CD14-positive monocyte (primary cell): ENCODE data around the gene SOCS2. TPM values are rescaled to one million over a fixed set of nuclear protein-coding genes. Genes with fewer than 3 reads are reported as not detected.

Source experiments
- DNase-seq, 3 donors: peaks; one replicate each; pipeline ENCODE4 v3.0.0-alpha.2; 2011 to 2022
- H2AFZ ChIP-seq: 2 replicates; pipeline ENCODE4 v1.6.0; 2012; ENCODE audit warnings: mild to moderate bottlenecking, low read depth, low read length, inconsistent platforms; ENCODE audit not compliant: insufficient read depth, poor library complexity, severe bottlenecking
- H3K27ac ChIP-seq, 2 donors: 1 replicate in 1 of 2; 2 replicates in 1 of 2; pipeline ENCODE4 v1.5.1; 2012 to 2013; ENCODE audit warnings: low read length in 2 of 2, control low read depth in 1 of 2, inconsistent platforms in 1 of 2, low read depth in 1 of 2, mild to moderate bottlenecking in 1 of 2
- H3K27me3 ChIP-seq, 2 donors: one replicate each; pipeline versions ENCODE4 v1.6.0 to v1.6.1; 2011 to 2013; ENCODE audit warnings: low read length in 2 of 2; ENCODE audit not compliant: control insufficient read depth in 2 of 2, insufficient read depth in 2 of 2
- H3K36me3 ChIP-seq, 2 donors: replicated peaks in 1 of 2; 1 replicate in 1 of 2; 2 replicates in 1 of 2; pipeline versions ENCODE4 v1.5.1 to v1.6.1; 2012 to 2013; ENCODE audit warnings: low read length in 2 of 2, control low read depth in 1 of 2, inconsistent platforms in 1 of 2, mild to moderate bottlenecking in 1 of 2; ENCODE audit not compliant: insufficient read depth in 2 of 2, control insufficient read depth in 1 of 2
- H3K4me1 ChIP-seq, 2 donors: 1 replicate in 1 of 2; 2 replicates in 1 of 2; pipeline versions ENCODE4 v1.5.1 to v1.6.1; 2012 to 2013; ENCODE audit warnings: low read length in 2 of 2, control low read depth in 1 of 2, inconsistent platforms in 1 of 2, mild to moderate bottlenecking in 1 of 2, moderate library complexity in 1 of 2; ENCODE audit not compliant: insufficient read depth in 2 of 2, control insufficient read depth in 1 of 2
- H3K4me2 ChIP-seq: replicated peaks from 2 replicates; pipeline ENCODE3; 2012; ENCODE audit warnings: low read length, moderate library complexity, mild to moderate bottlenecking; ENCODE audit not compliant: poor library complexity, severe bottlenecking; ENCODE audit errors: extremely low read depth
- H3K4me3 ChIP-seq, 3 experiments: fragments of 200-600 bp in 1 of 3; sonication (generic) in 1 of 3; replicated peaks in 1 of 3; 1 replicate in 2 of 3; 2 replicates in 1 of 3; pipeline ENCODE4 v1.5.1; 2011 to 2013; ENCODE audit warnings: low read length in 3 of 3, mild to moderate bottlenecking in 3 of 3, control low read depth in 2 of 3, low read depth in 2 of 3, inconsistent platforms in 1 of 3, moderate library complexity in 1 of 3
- H3K79me2 ChIP-seq: 2 replicates; pipeline ENCODE4 v1.6.0; 2012; ENCODE audit warnings: mild to moderate bottlenecking, control low read depth, inconsistent platforms, low read length, moderate library complexity; ENCODE audit not compliant: insufficient read depth
- H3K9ac ChIP-seq: 2 replicates; pipeline ENCODE4 v1.6.0; 2017; ENCODE audit warnings: low read length, mild to moderate bottlenecking; ENCODE audit not compliant: insufficient read depth, poor library complexity, severe bottlenecking
- H3K9me3 ChIP-seq, 2 donors: replicated peaks in 1 of 2; 1 replicate in 1 of 2; 2 replicates in 1 of 2; pipeline versions ENCODE4 v1.5.1 to v1.6.1; 2012 to 2013; ENCODE audit warnings: low read length in 2 of 2, control low read depth in 1 of 2; ENCODE audit not compliant: control insufficient read depth in 1 of 2, insufficient read depth in 1 of 2
- H4K20me1 ChIP-seq: 2 replicates; pipeline ENCODE4 v1.6.0; 2012; ENCODE audit warnings: mild to moderate bottlenecking, low read length, control low read depth, moderate library complexity; ENCODE audit not compliant: insufficient read depth
- H3K27ac Mint-ChIP-seq, 7 donors: one replicate each; pipeline ENCODE4 v1.8.0; 2020; ENCODE audit warnings: mild to moderate bottlenecking in 7 of 7, mixed read lengths in 7 of 7, moderate library complexity in 6 of 7, inconsistent platforms in 2 of 7
- H3K27me3 Mint-ChIP-seq, 3 donors: one replicate each; pipeline ENCODE4 v1.8.0; 2021 to 2022; ENCODE audit warnings: low read depth in 3 of 3, mild to moderate bottlenecking in 3 of 3, mixed read lengths in 3 of 3, moderate library complexity in 3 of 3, inconsistent platforms in 1 of 3
- H3K36me3 Mint-ChIP-seq, 2 donors: one replicate each; pipeline ENCODE4 v1.8.0; 2020; ENCODE audit warnings: mixed read lengths in 2 of 2, inconsistent platforms in 1 of 2, mild to moderate bottlenecking in 1 of 2
- H3K4me1 Mint-ChIP-seq: one replicate; pipeline ENCODE4 v1.8.0; 2020; ENCODE audit warnings: mild to moderate bottlenecking, mixed read lengths
- H3K4me3 Mint-ChIP-seq, 2 donors: one replicate each; pipeline ENCODE4 v1.8.0; 2020; ENCODE audit warnings: mild to moderate bottlenecking in 2 of 2, mixed read lengths in 2 of 2, moderate library complexity in 1 of 2
- H3K9me3 Mint-ChIP-seq, 7 donors: one replicate each; pipeline ENCODE4 v1.8.0; 2020 to 2022; ENCODE audit warnings: mixed read lengths in 7 of 7, mild to moderate bottlenecking in 6 of 7, moderate library complexity in 6 of 7, inconsistent platforms in 2 of 7
- WGBS: methylation state at CpG from one replicate; pipeline ENCODE4 v1.1.5; 2013; ENCODE audit warnings: missing lambda C conversion rate; ENCODE audit not compliant: insufficient coverage; 5-methylcytosine and 5-hydroxymethylcytosine counted together
- intact Hi-C, 2 donors: fragments of 100-400 bp; cut with micrococcal nuclease; formaldehyde crosslinking; loops; one replicate each; pipeline versions ENCODE4 v1.15.0 to v1.15.1; 2023
- polyA plus RNA-seq, 3 donors: library from polyadenylated mRNA; depleted of rRNA in 1 of 3; unstranded in 2 of 3; stranded (reverse) in 1 of 3; fragments of 300-500 nt in 2 of 3; fragments of >200 nt in 1 of 3; fragmentation: Illumina TruSeq in 2 of 3; gene quantifications; 1 replicate in 2 of 3; 2 replicates in 1 of 3; pipeline ENCODE4 v1.2.3, GENCODE V29; 2012 to 2021
- TF ChIP-seq, protein P1 (sequence below): fragments of 200-600 bp; IDR thresholded peaks from one replicate; pipeline ENCODE4 v1.8.0; 2022; ENCODE audit warnings: antibody characterized with exemption, mild to moderate bottlenecking

SOCS2 gene
- polyA plus RNA-seq, 3 donors: 0.18 to 0.91 (median 0.22) TPM

- no peaks in the 10 kb centered on the region for H3K4me1 ChIP-seq
- H3K4me1 Mint-ChIP-seq: peaks cover 3% of the 10 kb centered on the region
- H3K4me3 ChIP-seq: no peak overlapping the region
- intact Hi-C loops: no loop called here
- H3K4me3 Mint-ChIP-seq: no peak overlapping the region
- peaks cover 22 to 28% of the 10 kb centered on the region in 2 donors for H3K27me3 ChIP-seq
- peaks cover 0 to 2% (median 0%) of the 10 kb centered on the region in 7 donors for H3K9me3 Mint-ChIP-seq
- no peak overlapping the region for H3K27ac Mint-ChIP-seq
- WGBS: 98% methylated on average over 8 of the region's 8 CpGs
- DNase-seq: no peak
- no peaks in the 10 kb centered on the region for H4K20me1 ChIP-seq
- TF ChIP-seq, protein P1, sequence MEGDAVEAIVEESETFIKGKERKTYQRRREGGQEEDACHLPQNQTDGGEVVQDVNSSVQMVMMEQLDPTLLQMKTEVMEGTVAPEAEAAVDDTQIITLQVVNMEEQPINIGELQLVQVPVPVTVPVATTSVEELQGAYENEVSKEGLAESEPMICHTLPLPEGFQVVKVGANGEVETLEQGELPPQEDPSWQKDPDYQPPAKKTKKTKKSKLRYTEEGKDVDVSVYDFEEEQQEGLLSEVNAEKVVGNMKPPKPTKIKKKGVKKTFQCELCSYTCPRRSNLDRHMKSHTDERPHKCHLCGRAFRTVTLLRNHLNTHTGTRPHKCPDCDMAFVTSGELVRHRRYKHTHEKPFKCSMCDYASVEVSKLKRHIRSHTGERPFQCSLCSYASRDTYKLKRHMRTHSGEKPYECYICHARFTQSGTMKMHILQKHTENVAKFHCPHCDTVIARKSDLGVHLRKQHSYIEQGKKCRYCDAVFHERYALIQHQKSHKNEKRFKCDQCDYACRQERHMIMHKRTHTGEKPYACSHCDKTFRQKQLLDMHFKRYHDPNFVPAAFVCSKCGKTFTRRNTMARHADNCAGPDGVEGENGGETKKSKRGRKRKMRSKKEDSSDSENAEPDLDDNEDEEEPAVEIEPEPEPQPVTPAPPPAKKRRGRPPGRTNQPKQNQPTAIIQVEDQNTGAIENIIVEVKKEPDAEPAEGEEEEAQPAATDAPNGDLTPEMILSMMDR: no peak
- H3K36me3 Mint-ChIP-seq: no peaks in the 10 kb centered on the region
- H2AFZ ChIP-seq: no peak overlapping the region
- peaks cover 27 to 41% (median 32%) of the 10 kb centered on the region in 3 donors for H3K27me3 Mint-ChIP-seq
- no peak overlapping the region for H3K9ac ChIP-seq
- H3K9me3 ChIP-seq: no peaks in the 10 kb centered on the region
- H3K36me3 ChIP-seq: no peaks in the 10 kb centered on the region
- no peak overlapping the region for H3K4me2 ChIP-seq
- H3K27ac ChIP-seq: no peak overlapping the region
- no peaks in the 10 kb centered on the region for H3K79me2 ChIP-seq
Observed at GRCh38 chr12:93582351-93582750, 9.9 kb downstream of the SOCS2 start.

DNA sequence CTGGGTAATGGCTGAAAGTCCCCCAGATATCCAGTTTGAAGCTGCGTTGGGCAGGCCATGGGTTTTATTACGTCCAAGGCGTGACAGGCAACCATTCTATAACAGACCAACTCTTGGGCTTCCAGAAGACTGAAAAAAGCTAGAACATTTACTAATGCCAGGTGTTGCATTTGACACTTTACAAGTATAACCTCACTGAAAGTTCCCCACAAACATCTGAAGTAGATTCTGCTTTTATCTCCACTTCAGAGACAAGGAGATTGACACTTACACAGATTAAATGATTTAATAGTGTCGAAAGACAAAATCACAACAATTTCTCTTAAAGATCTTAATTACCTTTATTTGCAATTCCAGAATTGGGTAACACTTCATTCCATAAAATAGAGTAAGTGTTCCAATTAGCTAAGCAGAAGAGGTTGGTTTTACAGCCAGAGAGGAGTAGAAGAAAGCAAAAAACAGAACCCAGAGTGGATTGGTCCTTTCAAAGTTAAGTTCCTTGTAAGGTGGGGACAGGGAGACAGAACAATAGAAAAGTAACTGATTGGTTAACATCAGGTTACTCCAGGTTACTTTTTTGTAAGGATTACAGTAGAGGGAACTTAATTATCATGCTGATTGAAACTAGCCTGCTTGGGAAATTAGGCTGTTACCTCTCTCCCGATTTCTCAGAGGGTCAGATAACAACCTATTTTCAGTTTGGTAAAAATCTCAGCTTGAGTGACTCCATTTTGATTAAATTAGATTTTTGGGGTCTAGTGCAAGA is 11.3 kb downstream of the SOCS2 start:
- no peak overlapping the region for H3K27ac Mint-ChIP-seq
- Histone ChIP-seq H2AFZ (no peak overlapping the region), H3K79me2 (no peaks in the 10 kb centered on the region), H4K20me1 (no peaks in the 10 kb centered on the region), H3K27ac (no peak overlapping the region), H3K4me2 (no peak overlapping the region), H3K27me3 (peaks cover 14 to 15% of the 10 kb centered on the region in 2 donors), H3K4me3 (no peak overlapping the region), H3K9me3 (no peaks in the 10 kb centered on the region), H3K9ac (no peak overlapping the region), H3K36me3 (no peaks in the 10 kb centered on the region), H3K4me1 (peaks cover 0 to 4% of the 10 kb centered on the region in 2 donors)
- 97% methylated on average over 3 of the region's 5 CpGs for WGBS
- no peak for DNase-seq
- H3K27me3 Mint-ChIP-seq: peaks cover 23 to 31% (median 30%) of the 10 kb centered on the region in 3 donors
- no peaks in the 10 kb centered on the region for H3K36me3 Mint-ChIP-seq
- intact Hi-C loops: no loop called here
- peaks cover 9% of the 10 kb centered on the region for H3K4me1 Mint-ChIP-seq
- no peak overlapping the region for H3K4me3 Mint-ChIP-seq
- TF ChIP-seq, protein P1: no peak
- peaks cover 0 to 2% (median 0%) of the 10 kb centered on the region in 7 donors for H3K9me3 Mint-ChIP-seq
